Glomerular visceral epithelial cell (primary cell): ENCODE results near the gene FMOD.
A peak's percentile ranks its signal among the peaks of the same experiment; 100 is the strongest.
"Not testable (repeated sequence)": the region's sequence is repeated elsewhere in the genome, so short reads cannot be mapped to it uniquely, and the experiment has no call there.

ENCODE experiments used
- DNase-seq: peaks from one replicate; pipeline ENCODE4 v3.0.0-alpha.2; 2016; ENCODE audit errors: extremely low spot score

The FMOD gene

DNA sequence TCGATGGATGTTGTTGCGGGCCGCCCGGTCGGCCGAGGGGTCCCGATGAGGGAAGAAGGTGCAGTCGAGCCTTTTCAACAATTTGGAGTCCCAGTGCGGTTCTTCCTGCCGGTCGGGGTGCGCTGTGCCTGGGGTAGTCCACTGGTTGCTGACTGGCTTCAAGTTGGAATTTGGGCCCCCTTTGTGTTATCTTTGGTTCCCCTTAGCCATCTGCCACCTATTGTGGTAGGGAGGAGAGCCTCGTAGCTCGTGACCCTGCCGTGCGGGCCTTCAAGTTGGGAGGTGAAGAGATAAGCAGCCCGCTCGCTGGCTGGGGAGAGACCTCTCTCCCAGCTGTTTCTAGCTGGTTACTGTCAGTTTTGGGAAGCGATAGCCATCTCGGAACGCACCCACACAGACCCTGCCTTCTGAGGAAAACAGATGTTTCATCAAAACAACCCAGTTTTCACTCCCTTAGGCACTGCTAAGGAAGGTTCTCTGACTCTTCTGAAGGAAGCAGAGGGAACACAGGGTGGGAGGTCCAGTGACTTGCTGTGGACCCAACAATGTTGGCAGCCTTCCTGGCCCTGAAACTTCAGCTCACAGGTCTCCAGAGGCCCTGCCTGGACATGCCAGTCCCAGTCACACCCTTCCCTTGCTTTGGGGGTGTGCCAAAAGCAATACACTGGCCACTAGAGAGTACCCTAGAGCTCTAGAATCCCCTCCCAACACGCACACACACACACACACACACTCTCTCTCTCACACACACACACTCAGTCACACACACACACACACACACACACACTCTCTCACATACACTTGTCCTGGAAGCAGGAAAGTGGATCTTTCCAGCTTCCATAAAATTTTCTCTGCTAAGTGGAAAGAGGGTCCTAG lies 44.6 kb downstream of the FMOD start:
- DNase-seq, result peak; percentile 77

DNA sequence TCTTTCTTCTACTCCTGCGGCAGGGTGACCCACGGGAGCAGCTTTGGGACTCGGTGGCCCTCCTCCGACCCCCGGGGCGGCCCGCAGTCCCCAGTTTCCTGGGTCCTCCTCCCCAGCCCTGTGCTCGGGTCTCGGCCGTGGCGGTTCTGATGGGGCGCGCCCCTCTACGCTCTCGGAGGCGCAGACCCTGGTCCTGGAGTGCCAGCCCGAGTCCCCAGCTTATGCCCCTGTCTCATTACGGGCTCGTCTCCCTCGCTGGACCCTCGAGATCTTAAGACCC lies 45.2 kb downstream of the FMOD start:
- DNase-seq, result no peak

DNA sequence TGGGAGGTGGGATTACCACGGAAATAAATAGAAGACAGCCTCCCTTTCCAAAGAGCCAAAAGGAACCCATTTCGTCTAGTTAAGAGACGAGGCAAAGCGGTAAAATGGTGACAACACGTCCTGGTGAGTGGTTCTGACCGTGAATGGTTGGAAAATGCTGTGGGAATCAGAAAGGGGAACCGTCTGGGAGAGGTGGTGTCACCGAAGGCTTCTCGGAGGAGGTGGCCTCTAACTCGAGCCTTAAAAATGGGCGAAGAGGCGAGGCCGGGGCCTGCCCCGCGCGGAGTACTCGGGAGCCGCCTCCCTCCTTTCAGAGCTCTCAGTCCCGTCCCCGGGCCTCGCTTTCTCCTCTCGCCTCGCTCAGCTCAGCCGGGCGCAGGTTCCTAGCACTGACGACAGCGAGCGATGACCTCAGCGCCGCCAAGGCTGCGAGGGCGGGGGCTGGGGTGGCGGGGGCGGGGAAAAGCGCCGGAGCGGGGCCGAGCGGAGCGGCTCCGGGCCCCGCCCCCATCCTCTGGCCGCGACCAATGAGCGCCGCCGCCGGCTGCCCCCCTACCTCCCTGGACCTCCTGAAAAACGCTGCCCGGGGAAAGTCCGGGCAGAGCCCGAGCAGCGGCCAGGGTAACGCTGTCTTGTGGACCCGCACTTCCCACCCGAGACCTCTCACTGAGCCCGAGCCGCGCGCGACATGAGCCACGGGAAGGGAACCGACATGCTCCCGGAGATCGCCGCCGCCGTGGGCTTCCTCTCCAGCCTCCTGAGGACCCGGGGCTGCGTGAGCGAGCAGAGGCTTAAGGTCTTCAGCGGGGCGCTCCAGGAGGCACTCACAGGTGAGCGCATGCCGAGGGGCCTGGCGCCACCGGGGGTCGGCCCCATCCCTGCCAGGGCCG lies 45.8 kb downstream of the FMOD start, which contains the start of gene BTG2:
Gene BTG2 (plus strand): TSS at position 601 of the 890 bp plus-strand sequence. CDS start 88 bp downstream, at position 689.
- peak; percentile 92 for DNase-seq

DNA sequence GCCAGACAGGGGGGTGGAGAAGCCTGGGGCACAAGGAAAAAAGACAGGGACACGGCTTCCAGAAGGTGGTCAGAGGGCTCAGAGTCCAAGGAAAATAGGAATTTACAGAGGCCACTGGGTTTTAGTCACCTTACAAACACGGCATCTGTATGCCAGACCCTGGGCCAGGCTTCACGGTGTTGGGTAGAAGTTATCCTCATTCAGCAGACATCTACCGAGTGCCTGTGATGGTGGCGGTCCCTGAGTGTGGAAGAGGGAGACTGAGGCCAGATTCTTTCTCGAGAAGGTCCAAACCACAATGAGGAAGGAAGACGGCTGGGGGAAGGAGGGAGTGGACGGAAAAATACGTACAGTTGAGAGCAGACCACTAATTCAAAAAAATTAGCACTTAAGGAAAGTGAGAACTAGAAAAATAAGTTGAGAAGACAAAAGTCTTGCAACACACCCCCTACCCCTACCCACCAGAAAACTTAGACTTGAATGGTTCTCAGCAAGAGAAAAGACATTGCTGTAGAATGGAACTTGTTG lies 46.5 kb downstream of the FMOD start:
- no peak for DNase-seq

DNA sequence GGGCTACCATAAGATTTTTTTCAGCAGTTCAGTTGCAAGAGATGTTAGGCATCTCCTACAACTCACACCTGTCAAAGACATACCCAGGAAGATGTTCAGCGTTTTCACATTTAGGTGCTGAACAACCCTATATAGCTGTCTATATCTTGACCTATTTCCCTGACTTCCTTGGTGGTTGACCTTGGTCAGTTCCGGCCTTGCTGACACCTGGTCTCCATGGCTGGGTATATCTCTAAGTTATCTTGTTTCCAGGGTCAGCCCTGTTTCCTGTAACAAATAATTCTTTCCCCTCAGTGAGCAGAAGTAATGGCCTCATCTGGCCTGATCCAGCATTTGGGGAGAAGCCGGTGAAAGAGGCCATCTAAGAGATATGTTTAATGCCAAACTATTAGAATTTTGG lies 48.0 kb downstream of the FMOD start:
- no peak for DNase-seq

DNA sequence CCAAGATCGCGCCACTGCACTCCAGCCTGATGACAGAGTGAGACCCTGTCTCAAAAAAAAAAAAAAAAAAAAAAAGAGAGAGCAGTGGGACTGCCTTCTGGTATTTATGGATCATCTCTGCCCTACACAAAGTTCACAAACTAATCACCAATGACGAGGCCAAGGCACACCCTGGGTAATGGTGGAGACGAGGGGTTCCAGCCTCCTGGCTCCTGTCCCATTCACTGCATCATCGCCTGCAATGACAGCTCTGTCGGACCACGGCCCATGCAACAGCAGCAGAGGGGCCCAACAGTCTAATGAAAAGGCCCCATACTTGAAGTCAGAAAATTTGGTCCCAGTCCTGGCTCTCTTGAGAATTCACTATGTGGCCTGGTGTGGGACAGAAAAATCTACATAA lies 48.5 kb downstream of the FMOD start:
- DNase-seq, result no peak

DNA sequence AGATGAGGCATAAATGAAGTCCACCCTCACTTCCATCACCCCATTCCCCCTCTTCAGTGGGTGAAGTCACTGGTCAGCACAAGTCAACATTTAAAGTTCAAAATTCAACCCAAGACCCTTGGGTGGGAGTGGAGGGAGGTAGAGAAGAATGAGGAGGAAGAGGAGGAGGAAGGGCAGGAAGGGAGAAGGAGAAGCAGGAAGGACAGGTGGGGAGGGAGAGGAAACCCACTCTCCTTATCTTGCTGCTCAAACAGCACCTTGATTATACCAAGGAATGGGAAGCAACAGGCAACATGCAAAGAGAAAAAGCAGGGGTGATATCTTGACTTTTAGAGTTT lies 49.6 kb downstream of the FMOD start:
- DNase-seq, result no peak

DNA sequence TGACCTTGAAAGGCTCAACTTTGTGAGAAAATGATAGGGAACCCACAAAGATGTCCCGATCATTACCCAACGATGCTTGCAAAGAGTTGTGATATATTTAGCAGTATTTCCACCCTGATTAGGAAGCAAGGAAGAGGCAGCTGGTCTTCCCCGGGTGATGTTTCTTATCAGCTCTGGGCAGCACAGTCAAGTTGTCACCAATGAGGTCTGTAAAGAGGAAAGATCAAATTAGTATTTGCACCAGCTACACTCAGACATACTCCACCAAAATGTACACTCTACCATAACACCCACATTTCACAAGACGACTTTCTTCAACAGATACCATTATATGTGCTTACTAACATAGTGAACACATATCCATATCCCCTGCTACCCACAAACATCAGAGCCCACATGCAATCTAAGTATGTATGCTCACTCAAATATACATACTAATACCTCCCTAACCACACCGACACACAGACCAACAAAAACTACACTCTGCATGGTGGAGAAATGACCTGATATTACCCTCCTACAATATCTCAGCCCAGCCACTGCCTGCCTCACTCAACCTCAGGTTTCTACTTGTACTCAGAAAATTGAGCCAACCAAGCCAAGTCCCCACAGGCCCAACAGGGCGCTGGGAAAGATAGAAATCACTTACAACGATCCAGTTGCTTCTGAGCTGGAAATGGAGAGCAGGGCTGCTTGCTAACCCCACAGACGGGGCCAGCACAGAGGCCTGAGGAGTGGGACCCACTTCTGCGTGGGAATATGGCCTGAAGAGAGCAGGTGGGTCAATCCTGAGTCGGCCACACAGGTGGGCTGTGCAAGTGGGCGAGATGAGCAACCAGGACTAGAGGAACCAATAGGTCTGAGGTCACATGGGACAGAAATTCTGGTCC lies 50.2 kb downstream of the FMOD start:
- DNase-seq, result no peak

DNA sequence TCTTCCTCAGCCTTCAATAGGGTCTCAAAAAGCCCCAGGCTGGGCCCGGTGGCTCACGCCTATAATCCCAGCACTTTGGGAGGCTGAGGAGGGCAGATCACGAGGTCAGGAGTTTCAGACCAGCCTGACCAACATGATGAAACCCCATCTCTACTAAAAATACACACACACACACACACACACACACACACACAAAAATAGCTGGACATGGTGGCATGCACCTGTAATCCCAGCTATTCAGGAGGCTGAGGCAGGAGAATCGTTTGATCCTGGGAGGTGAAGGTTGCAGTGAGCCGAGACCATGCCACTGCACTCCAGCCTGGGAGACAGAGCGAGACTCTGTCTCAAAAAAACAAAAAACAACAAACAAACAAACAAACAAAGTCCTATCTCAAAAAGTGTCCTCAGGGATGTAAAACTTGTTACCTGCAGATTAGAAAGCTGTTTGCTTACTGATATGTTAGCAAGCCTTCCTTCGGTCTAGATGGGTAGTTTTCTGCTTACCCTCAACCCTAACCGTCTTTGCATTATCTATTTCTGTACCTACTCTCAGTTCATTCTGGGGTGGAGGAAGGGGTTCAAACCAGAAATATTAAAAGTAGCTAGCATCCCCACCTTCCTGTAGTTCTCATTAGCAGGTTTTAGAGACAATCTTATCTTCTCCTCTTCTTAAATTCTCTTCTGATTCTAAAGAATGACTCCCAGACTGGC lies 51.0 kb downstream of the FMOD start:
- not testable (repeated sequence) for DNase-seq

DNA sequence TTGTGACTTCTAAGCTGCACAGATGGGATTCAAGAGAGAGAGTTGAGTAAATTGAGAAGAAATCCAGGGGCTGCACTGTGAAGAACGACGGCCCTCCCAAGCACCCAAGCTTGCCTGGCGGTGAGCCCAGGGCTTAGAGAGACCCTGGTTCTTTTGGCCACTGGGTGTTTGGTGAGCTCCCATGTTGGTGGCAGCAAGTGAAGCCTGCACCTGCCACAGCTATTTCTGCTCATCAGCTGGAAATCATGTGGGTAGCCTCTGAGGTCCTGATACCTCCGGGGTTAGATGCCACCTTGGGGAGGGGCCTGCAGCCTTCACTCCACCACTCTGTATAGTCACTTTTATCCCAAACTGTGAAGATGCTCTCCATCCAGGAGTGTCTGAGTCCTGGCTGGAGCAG lies 51.8 kb downstream of the FMOD start:
- no peak for DNase-seq

DNA sequence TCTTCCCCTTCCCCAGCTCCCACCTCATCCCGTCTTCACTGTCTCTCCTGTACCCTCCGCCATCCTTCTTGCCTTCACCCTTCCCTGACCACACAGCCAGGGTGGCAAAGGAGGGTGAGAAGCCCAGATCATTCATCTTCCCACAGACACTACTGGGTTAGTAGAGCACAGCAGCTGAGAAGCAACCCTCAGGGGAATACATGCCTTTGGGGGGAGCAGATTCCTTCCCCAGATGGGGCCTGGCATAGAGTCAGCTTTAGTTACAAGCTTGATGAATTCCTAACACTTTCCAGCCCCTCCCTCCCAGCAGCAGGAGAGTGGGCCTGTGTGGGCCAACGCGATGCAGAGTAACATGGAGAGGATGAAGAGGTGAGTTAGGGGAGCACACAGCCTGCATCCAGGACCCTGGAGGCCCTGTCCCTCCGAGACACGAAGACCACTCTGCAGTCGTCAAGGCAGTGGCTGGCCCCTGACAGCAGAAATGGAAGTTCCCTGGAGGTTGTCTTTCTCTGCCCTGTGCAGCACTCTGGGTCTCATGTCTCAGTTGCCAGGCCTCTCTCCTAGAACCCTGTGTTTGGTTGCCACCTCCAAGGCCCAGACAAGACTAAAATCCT lies 54.4 kb downstream of the FMOD start:
- DNase-seq, result no peak

DNA sequence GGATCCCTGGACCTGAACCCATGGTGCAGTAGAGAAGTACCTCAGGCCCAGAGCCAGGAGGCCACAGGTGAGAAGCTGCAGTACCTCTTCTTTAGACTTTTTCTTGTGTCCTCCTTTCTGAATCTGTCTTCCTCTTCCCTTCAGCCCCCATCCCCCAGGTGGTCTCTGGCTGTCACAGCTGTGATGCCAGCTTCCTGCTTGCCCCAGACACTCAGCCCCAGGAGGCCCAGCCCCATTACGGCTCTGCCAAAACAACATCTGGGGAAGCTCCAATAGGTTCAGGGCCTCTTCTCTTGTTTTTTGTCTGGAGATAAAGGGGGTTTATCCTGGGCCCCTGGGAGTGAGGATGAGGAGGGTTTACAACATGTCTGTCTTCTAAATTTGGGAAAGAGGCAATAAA lies 55.1 kb downstream of the FMOD start:
- DNase-seq, result no peak

DNA sequence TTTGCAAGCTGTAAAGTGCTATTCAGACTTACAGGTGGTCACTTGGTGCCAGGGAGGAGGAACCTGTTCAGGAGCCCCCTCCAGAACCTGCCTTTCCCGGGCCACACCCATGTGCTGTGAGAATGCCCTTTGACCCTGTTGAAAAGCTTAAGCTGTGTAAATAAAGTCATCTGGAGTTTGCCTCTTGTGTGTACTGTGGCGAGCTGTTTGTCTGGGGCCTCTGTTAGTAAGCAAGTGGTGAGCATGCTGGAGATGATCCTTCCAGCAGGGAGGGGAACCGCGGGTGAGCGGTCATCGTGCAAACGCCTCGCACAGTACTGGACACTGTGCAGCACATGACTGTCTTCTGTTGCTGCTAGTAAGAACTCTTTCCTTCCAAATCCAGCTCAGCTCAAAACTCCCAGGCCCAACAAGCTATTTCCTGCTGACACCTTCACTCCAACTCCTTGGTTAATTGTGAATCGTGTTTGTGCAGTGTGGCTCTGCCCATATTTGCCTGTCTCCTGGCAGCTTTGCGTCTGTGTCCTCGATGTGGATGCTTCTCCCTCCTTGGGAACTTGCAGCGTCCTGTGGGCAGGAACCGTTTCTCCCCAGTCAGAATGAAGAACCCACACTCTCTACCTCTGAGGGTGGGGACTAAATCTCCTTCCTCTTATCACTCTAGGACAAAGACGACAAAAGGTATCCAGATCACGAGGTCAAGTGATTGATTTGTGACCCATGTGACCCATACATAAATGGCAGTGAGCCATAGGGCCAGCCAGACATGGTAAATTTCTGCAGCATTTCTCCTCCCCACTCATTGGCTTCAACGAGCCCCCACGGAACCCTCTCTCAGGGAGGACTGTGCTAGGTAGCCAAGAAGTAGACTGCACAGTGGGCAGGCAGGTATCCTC lies 59.5 kb downstream of the FMOD start:
- no peak for DNase-seq
